GM19463 (cell line): ENCODE measurements around the gene EMP3.
"Not testable (repeated sequence)": the region's sequence is repeated elsewhere in the genome, so short reads cannot be mapped to it uniquely, and the experiment has no call there.

Experiments used
- ATAC-seq: cut with Tn5 transposase; IDR thresholded peaks from one replicate; pipeline ENCODE4 v1.9.1; 2021; ENCODE audit warnings: mild to moderate bottlenecking, moderate library complexity; ENCODE audit not compliant: unreplicated experiment

The EMP3 gene

DNA sequence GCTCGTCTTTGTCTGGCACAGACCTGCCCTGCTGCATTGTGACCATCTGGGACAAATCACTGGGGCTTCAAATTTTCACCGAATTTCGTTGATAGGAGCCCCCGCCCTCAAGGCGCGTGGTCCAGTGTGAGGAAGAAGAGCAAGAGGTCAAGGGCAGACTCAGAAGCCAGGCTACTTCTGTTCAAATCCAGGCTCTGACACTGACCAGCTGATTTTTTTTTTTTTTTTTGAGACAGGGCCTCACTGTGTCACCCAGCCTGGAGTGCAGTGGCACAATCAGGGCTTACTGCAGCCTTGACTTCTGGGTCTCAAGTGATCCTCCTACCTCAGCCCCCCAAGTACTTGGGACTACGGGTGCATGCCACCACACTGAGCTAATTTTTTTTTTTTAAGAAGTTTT lies 46.0 kb downstream of the EMP3 start:
- no peak for ATAC-seq

DNA sequence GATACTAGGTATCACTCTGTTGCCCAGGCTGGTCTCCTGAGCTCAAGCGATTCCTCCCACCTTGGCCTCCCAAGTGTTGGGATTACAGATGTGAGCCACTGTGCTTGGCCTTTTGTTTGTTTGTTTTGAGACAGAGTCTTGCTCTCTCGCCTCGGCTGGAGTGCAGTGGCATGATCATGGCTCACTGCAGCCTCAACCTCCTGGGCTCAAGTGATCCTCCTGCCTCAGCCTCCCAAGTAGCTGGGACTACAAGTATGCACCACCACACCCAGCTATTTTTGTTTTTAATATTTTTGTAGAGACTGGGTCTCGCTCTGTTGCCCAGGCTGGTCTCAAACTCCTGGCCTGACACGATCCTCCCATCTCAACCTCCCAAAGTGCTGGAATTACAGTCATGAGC lies 46.4 kb downstream of the EMP3 start:
- ATAC-seq = not testable (repeated sequence)

DNA sequence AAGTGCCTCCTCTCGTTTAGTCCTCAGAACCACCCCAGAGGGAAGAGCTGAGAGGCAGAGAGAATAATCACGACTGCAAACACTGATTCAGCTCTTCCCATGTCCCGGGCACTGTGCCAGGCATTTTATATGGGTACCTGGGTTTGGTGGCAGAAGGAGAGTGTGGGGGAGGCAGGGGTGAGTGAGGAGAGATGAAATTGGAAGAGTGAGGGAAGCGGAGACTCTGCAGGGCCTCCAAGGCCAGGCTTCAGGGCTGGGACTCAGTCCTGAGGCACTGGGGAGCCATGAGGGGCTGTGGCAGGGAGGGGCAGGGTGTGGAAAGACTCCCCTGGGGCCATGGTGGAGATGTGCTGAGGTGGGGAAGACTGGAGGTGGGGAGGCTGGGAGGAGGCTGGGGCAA lies 47.6 kb downstream of the EMP3 start:
- no peak for ATAC-seq

DNA sequence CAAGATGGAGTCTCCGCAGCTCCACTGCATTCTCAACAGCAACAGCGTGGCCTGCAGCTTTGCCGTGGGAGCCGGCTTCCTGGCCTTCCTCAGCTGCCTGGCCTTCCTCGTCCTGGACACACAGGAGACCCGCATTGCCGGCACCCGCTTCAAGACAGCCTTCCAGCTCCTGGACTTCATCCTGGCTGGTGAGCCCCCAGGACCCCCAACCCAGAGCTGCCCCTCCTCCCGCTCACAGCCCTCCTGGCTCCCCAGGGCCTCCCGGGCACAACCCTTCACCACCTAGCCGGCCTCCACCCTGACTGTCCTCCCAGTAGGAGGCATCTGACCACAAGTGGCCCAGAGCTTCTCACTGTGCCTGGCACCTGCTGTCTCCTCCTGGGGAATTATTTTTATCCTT lies 48.2 kb downstream of the EMP3 start:
- ATAC-seq = no peak

DNA sequence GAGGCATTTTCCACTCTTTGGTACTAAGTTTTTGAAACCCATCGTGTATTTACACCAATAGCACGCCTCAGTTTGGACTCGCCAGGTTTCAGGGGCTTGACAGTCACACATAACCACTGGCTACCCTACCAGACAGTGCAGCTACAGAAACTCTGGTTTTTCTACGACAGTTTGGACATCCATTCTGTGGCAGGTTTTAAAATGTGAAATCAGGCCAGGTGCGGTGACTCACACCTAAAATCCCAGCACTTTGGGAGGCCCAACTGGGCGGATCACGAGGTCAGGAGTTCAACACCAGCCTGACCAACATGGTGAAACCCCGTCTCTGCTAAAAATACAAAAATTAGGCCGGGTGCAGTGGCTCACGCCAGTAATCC lies 52.8 kb downstream of the EMP3 start:
- ATAC-seq = no peak

DNA sequence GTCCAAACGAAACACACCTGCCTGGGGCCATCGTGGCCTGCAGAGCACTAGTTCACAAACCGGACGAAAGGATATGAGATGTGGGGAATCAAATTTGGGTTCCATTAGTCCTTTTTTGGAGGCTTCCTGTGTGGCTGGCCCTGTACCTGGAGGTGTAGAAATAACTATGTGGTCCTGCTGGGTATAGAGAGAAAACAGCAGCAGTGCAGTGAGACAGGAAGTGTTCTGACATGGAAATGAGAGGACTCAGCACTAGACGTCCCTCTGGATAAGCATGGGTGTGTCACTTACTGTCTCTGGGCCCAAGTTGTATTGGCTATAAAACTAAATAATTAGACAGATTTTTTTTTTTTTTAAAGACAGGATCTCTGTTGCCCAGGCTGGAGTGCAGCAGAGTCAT lies 53.7 kb downstream of the EMP3 start:
- ATAC-seq = no peak
